ENCODE results near the gene VAC14.

- no peak for TF ChIP-seq CTCF (IDR thresholded peaks at IDR 0.05)
- TF ChIP-seq POLR2A (IDR thresholded peaks at IDR 0.05) = no peak
- no peak for TF ChIP-seq POLR2AphosphoS5 (IDR thresholded peaks at IDR 0.05)
- TF ChIP-seq EP300 (IDR thresholded peaks at IDR 0.05) = no peak
Observed at GRCh38 chr16:70741783-70742125, 59.2 kb downstream of the VAC14 start.

Measured in stomach (tissue), 4 donors.